ENCODE measurements around the gene POLE2.

- TF ChIP-seq EP300 (IDR thresholded peaks at IDR 0.05) (no peak), CTCF (IDR thresholded peaks at IDR 0.05) (no peak)
Measured at GRCh38 chr14:49612251-49612650, 75.8 kb downstream of the POLE2 start.
